Astrocyte of the hippocampus (primary cell): ENCODE measurements around the gene RABGAP1L.
"Not testable (repeated sequence)": the region's sequence is repeated elsewhere in the genome, so short reads cannot be mapped to it uniquely, and the experiment has no call there.

Source experiments
- DNase-seq: peaks from one replicate; pipeline ENCODE4 v3.0.0; 2011; ENCODE audit warnings: low read depth, low spot score

Gene RABGAP1L

GRCh38 chr1:174428739-174429138 is 269.4 kb downstream of the RABGAP1L start:
- DNase-seq = no peak

GRCh38 chr1:174433451-174433850 is 274.1 kb downstream of the RABGAP1L start:
- DNase-seq = peak; percentile 37

GRCh38 chr1:174445351-174445750 is 286.0 kb downstream of the RABGAP1L start:
- no peak for DNase-seq

- DNase-seq = no peak
Observed at GRCh38 chr1:174445817-174446216, 286.5 kb downstream of the RABGAP1L start.

- DNase-seq = no peak
Observed at GRCh38 chr1:174447866-174448530, 288.7 kb downstream of the RABGAP1L start, which contains the start of gene GPR52. GPR52 (plus strand) TSS chr1:174447964; CDS start chr1:174448112, 148 bp downstream.

GRCh38 chr1:174448531-174448883 is 289.2 kb downstream of the RABGAP1L start:
- no peak for DNase-seq

GRCh38 chr1:174448974-174449373 is 289.7 kb downstream of the RABGAP1L start:
- DNase-seq = peak; percentile 5

GRCh38 chr1:174451408-174451807 is 292.1 kb downstream of the RABGAP1L start:
- DNase-seq = no peak

GRCh38 chr1:174465855-174466254 is 306.5 kb downstream of the RABGAP1L start:
- no peak for DNase-seq

GRCh38 chr1:174466607-174467006 is 307.3 kb downstream of the RABGAP1L start:
- no peak for DNase-seq

- DNase-seq = no peak
Observed at GRCh38 chr1:174469052-174469451, 309.7 kb downstream of the RABGAP1L start.

- no peak for DNase-seq
Observed at GRCh38 chr1:174469687-174470086, 310.4 kb downstream of the RABGAP1L start.

GRCh38 chr1:174479281-174479680 is 320.0 kb downstream of the RABGAP1L start:
- no peak for DNase-seq

- DNase-seq = no peak
Observed at GRCh38 chr1:174480324-174480723, 321.0 kb downstream of the RABGAP1L start.

GRCh38 chr1:174491606-174492005 is 332.3 kb downstream of the RABGAP1L start:
- no peak for DNase-seq

GRCh38 chr1:174497478-174497877 is 338.2 kb downstream of the RABGAP1L start:
- no peak for DNase-seq

- not testable (repeated sequence) for DNase-seq
Observed at GRCh38 chr1:174516755-174517154, 357.4 kb downstream of the RABGAP1L start.

GRCh38 chr1:174519844-174520243 is 360.5 kb downstream of the RABGAP1L start:
- peak; percentile 4 for DNase-seq

GRCh38 chr1:174531751-174532150 is 372.4 kb downstream of the RABGAP1L start:
- DNase-seq = no peak

- DNase-seq = peak; percentile 43
Observed at GRCh38 chr1:174534789-174535188, 375.5 kb downstream of the RABGAP1L start.

- peak; percentile 55 for DNase-seq
Observed at GRCh38 chr1:174535207-174535606, 375.9 kb downstream of the RABGAP1L start.

- DNase-seq = not testable (repeated sequence)
Observed at GRCh38 chr1:174543421-174543820, 384.1 kb downstream of the RABGAP1L start.

GRCh38 chr1:174550296-174550695 is 391.0 kb downstream of the RABGAP1L start:
- peak; percentile 50 for DNase-seq

GRCh38 chr1:174556392-174556791 is 397.1 kb downstream of the RABGAP1L start:
- DNase-seq = peak; percentile 2
